ENCODE results near the gene AKAP8L.

GRCh38 chr19:15353908-15354307, 64.9 kb downstream of the AKAP8L start:
- no peak for TF ChIP-seq CTCF (IDR thresholded peaks at IDR 0.05)
- no peak for TF ChIP-seq POLR2A (IDR thresholded peaks at IDR 0.05)

Measured in Peyer's patch (tissue), 4 donors.